NCI-H1436 (cell line): Measurements from ENCODE around the gene EXOC3L2.
"Not testable (repeated sequence)": the region's sequence is repeated elsewhere in the genome, so short reads cannot be mapped to it uniquely, and the experiment has no call there.

Experiments used
- DNase-seq: peaks from one replicate; lab custom pipeline; 2025; lab: John Stamatoyannopoulos, UW

Gene EXOC3L2

GRCh38 chr19:45245334-45245787 is at the start of gene EXOC3L2:
EXOC3L2 (minus strand) TSS chr19:45245407; CDS start chr19:45239045, 6,362 bp downstream.
- DNase-seq = no peak

GRCh38 chr19:45294291-45295029 is 49.3 kb upstream of the EXOC3L2 start:
- DNase-seq = no peak

- no peak for DNase-seq
Measured at GRCh38 chr19:45293682-45294081, 48.5 kb upstream of the EXOC3L2 start.

GRCh38 chr19:45291834-45292233 is 46.6 kb upstream of the EXOC3L2 start:
- no peak for DNase-seq

- DNase-seq = no peak
Measured at GRCh38 chr19:45290381-45290931, 45.2 kb upstream of the EXOC3L2 start.

GRCh38 chr19:45283443-45284033 is 38.3 kb upstream of the EXOC3L2 start:
- DNase-seq = no peak

- DNase-seq = no peak
Measured at GRCh38 chr19:45280471-45280961, 35.3 kb upstream of the EXOC3L2 start.

- no peak for DNase-seq
Measured at GRCh38 chr19:45279587-45280192, 34.5 kb upstream of the EXOC3L2 start.

GRCh38 chr19:45278087-45278486 is 32.9 kb upstream of the EXOC3L2 start:
- DNase-seq = no peak

GRCh38 chr19:45276284-45276687 is 31.1 kb upstream of the EXOC3L2 start:
- DNase-seq = no peak

- DNase-seq = no peak
Measured at GRCh38 chr19:45275370-45275971, 30.3 kb upstream of the EXOC3L2 start.

GRCh38 chr19:45273521-45273855 is 28.3 kb upstream of the EXOC3L2 start:
- DNase-seq = no peak

GRCh38 chr19:45271735-45272108 is 26.5 kb upstream of the EXOC3L2 start:
- DNase-seq = no peak

GRCh38 chr19:45271098-45271734 is 26.0 kb upstream of the EXOC3L2 start:
- no peak for DNase-seq

- DNase-seq = not testable (repeated sequence)
Measured at GRCh38 chr19:45269939-45270338, 24.7 kb upstream of the EXOC3L2 start.

GRCh38 chr19:45267296-45267695 is 22.1 kb upstream of the EXOC3L2 start:
- no peak for DNase-seq

GRCh38 chr19:45265375-45265774 is 20.2 kb upstream of the EXOC3L2 start:
- no peak for DNase-seq

GRCh38 chr19:45264781-45265317 is 19.6 kb upstream of the EXOC3L2 start:
- DNase-seq = no peak

- no peak for DNase-seq
Measured at GRCh38 chr19:45263013-45263412, 17.8 kb upstream of the EXOC3L2 start.

GRCh38 chr19:45262570-45262969 is 17.4 kb upstream of the EXOC3L2 start:
- no peak for DNase-seq

GRCh38 chr19:45258862-45259261 is 13.7 kb upstream of the EXOC3L2 start:
- DNase-seq = no peak

- no peak for DNase-seq
Measured at GRCh38 chr19:45256836-45257235, 11.6 kb upstream of the EXOC3L2 start.
